Activated T-cell treated with anti-CD3 and anti-CD28 coated beads for 48 hours (primary cell): ENCODE measurements around the gene ARHGAP28.

Source experiments
- DNase-seq: peaks from one replicate; pipeline ENCODE4 v3.0.0-alpha.2; 2020; ENCODE audit warnings: low read depth

ARHGAP28 gene

GRCh38 chr18:6961331-6961730 is 231.8 kb downstream of the ARHGAP28 start:
- no peak for DNase-seq

- no peak for DNase-seq
Observed at GRCh38 chr18:6962571-6963451, 233.3 kb downstream of the ARHGAP28 start.

GRCh38 chr18:6963452-6964097 is 234.1 kb downstream of the ARHGAP28 start:
- DNase-seq, result no peak
